ENCODE measurements around the gene DUSP2. TPM values are rescaled to one million over a fixed set of nuclear protein-coding genes. Genes with fewer than 3 reads are reported as not detected.

The DUSP2 gene
- total and polyA plus RNA-seq, 2 experiments from 2014 or later: 6.6 to 13.0 TPM

- Histone ChIP-seq H3K9me2 (ENCODE audit: insufficient read depth) (no peaks in the 10 kb centered on the region), H3K4me1 (ENCODE audit: insufficient read depth) (no peaks in the 10 kb centered on the region), H3K79me2 (replicated peaks; ENCODE audit: insufficient read depth) (no peaks in the 10 kb centered on the region), H3K27ac (ENCODE audit: low read depth) (no peak overlapping the region), H3K4me2 (no peak overlapping the region), H2AFZ (no peak overlapping the region), H4K20me1 (replicated peaks; ENCODE audit: insufficient read depth) (no peaks in the 10 kb centered on the region), H3F3A (replicated peaks; ENCODE audit: low read depth) (no peaks in the 10 kb centered on the region), H3K27me3 (ENCODE audit: insufficient read depth) (no peaks in the 10 kb centered on the region), H3K4me3 (no peak overlapping the region), H3K36me3 (ENCODE audit: insufficient read depth) (no peaks in the 10 kb centered on the region)
- DNase-seq (ENCODE audit: low spot score): no peak
- Mint-ChIP-seq H3K27me3 (ENCODE audit: insufficient read depth, low read depth, poor library complexity) (peaks cover 2% of the 10 kb centered on the region), H3K9me3 (peaks cover 19% of the 10 kb centered on the region), H3K4me3 (no peak overlapping the region), H3K4me1 (no peaks in the 10 kb centered on the region; the same call in 1 of the 3 replicates), H3K36me3 (ENCODE audit: low read depth) (no peaks in the 10 kb centered on the region), H3K27ac (no peak overlapping the region)
- ATAC-seq: no peak
- no peak for TF ChIP-seq EZH2 (IDR thresholded peaks at IDR 0.05; ENCODE audit: low read depth, unreplicated experiment)
- no peak for TF ChIP-seq ZNF114 (CRISPR knock-in tag; IDR thresholded peaks at IDR 0.05)
- TF ChIP-seq ZNF331 (CRISPR knock-in tag; IDR thresholded peaks at IDR 0.05; ENCODE audit: low read depth): no peak
- no peak for TF ChIP-seq CTCF (conservative IDR thresholded peaks at IDR 0.05; ENCODE audit: low read depth in 2 of 2)
- TF ChIP-seq, protein P1, sequence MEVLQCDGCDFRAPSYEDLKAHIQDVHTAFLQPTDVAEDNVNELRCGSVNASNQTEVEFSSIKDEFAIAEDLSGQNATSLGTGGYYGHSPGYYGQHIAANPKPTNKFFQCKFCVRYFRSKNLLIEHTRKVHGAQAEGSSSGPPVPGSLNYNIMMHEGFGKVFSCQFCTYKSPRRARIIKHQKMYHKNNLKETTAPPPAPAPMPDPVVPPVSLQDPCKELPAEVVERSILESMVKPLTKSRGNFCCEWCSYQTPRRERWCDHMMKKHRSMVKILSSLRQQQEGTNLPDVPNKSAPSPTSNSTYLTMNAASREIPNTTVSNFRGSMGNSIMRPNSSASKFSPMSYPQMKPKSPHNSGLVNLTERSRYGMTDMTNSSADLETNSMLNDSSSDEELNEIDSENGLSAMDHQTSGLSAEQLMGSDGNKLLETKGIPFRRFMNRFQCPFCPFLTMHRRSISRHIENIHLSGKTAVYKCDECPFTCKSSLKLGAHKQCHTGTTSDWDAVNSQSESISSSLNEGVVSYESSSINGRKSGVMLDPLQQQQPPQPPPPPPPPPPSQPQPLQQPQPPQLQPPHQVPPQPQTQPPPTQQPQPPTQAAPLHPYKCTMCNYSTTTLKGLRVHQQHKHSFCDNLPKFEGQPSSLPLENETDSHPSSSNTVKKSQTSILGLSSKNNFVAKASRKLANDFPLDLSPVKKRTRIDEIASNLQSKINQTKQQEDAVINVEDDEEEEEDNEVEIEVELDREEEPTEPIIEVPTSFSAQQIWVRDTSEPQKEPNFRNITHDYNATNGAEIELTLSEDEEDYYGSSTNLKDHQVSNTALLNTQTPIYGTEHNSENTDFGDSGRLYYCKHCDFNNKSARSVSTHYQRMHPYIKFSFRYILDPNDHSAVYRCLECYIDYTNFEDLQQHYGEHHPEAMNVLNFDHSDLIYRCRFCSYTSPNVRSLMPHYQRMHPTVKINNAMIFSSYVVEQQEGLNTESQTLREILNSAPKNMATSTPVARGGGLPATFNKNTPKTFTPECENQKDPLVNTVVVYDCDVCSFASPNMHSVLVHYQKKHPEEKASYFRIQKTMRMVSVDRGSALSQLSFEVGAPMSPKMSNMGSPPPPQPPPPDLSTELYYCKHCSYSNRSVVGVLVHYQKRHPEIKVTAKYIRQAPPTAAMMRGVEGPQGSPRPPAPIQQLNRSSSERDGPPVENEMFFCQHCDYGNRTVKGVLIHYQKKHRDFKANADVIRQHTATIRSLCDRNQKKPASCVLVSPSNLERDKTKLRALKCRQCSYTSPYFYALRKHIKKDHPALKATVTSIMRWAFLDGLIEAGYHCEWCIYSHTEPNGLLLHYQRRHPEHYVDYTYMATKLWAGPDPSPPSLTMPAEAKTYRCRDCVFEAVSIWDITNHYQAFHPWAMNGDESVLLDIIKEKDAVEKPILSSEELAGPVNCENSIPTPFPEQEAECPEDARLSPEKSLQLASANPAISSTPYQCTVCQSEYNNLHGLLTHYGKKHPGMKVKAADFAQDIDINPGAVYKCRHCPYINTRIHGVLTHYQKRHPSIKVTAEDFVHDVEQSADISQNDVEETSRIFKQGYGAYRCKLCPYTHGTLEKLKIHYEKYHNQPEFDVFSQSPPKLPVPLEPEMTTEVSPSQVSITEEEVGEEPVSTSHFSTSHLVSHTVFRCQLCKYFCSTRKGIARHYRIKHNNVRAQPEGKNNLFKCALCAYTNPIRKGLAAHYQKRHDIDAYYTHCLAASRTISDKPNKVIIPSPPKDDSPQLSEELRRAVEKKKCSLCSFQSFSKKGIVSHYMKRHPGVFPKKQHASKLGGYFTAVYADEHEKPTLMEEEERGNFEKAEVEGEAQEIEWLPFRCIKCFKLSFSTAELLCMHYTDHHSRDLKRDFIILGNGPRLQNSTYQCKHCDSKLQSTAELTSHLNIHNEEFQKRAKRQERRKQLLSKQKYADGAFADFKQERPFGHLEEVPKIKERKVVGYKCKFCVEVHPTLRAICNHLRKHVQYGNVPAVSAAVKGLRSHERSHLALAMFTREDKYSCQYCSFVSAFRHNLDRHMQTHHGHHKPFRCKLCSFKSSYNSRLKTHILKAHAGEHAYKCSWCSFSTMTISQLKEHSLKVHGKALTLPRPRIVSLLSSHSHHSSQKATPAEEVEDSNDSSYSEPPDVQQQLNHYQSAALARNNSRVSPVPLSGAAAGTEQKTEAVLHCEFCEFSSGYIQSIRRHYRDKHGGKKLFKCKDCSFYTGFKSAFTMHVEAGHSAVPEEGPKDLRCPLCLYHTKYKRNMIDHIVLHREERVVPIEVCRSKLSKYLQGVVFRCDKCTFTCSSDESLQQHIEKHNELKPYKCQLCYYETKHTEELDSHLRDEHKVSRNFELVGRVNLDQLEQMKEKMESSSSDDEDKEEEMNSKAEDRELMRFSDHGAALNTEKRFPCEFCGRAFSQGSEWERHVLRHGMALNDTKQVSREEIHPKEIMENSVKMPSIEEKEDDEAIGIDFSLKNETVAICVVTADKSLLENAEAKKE (CRISPR knock-in tag; IDR thresholded peaks at IDR 0.05): no peak
- no peak for TF ChIP-seq NANOG (IDR thresholded peaks at IDR 0.05; ENCODE audit: borderline replicate concordance)
- no peak for TF ChIP-seq STAT1 (IDR thresholded peaks at IDR 0.05; ENCODE audit: unreplicated experiment)
- TF ChIP-seq EZH2phosphoT487 (IDR thresholded peaks at IDR 0.05; ENCODE audit: unreplicated experiment): no peak
- no peak for TF ChIP-seq POLR2AphosphoS5 (IDR thresholded peaks at IDR 0.05; ENCODE audit: low read depth)
- TF ChIP-seq REST (IDR thresholded peaks at IDR 0.05; ENCODE audit: unreplicated experiment): no peak
- TF ChIP-seq, protein P2, sequence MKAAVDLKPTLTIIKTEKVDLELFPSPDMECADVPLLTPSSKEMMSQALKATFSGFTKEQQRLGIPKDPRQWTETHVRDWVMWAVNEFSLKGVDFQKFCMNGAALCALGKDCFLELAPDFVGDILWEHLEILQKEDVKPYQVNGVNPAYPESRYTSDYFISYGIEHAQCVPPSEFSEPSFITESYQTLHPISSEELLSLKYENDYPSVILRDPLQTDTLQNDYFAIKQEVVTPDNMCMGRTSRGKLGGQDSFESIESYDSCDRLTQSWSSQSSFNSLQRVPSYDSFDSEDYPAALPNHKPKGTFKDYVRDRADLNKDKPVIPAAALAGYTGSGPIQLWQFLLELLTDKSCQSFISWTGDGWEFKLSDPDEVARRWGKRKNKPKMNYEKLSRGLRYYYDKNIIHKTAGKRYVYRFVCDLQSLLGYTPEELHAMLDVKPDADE (IDR thresholded peaks at IDR 0.05): no peak
- TF ChIP-seq CREB1 (CRISPR knock-in tag; IDR thresholded peaks at IDR 0.05; ENCODE audit: low read depth): no peak
- TF ChIP-seq JUNB (IDR thresholded peaks at IDR 0.05; ENCODE audit: unreplicated experiment): no peak
These were observed 26.6 kb upstream of the DUSP2 start for GRCh38 chr2:96171831-96172230.

Measured in GM23338 (cell line).